Glutamatergic neuron (in vitro differentiated cells): ENCODE measurements around the gene MATN4. TPM values are rescaled to one million over a fixed set of nuclear protein-coding genes. Genes with fewer than 3 reads are reported as not detected.

Experiments
- DNase-seq: peaks from one replicate; pipeline ENCODE4 v3.0.0; 2022
- H3K27ac Mint-ChIP-seq: one replicate; pipeline ENCODE4 v1.8.0; 2020; ENCODE audit warnings: mild to moderate bottlenecking, mixed read lengths, inconsistent platforms; ENCODE audit not compliant: unreplicated experiment
- H3K27me3 Mint-ChIP-seq: one replicate; pipeline ENCODE4 v1.8.0; 2020; ENCODE audit warnings: mild to moderate bottlenecking, moderate library complexity, mixed read lengths, inconsistent platforms; ENCODE audit not compliant: unreplicated experiment
- H3K36me3 Mint-ChIP-seq: one replicate; pipeline ENCODE4 v1.8.0; 2020; ENCODE audit warnings: mild to moderate bottlenecking, mixed read lengths, inconsistent platforms; ENCODE audit not compliant: unreplicated experiment
- H3K4me1 Mint-ChIP-seq: one replicate; pipeline ENCODE4 v1.8.0; 2020; ENCODE audit warnings: mild to moderate bottlenecking, low read depth, mixed read lengths, inconsistent platforms; ENCODE audit not compliant: unreplicated experiment
- H3K4me3 Mint-ChIP-seq: one replicate; pipeline ENCODE4 v1.8.0; 2020; ENCODE audit warnings: mild to moderate bottlenecking, mixed read lengths, inconsistent platforms; ENCODE audit not compliant: unreplicated experiment
- H3K9me3 Mint-ChIP-seq: one replicate; pipeline ENCODE4 v1.8.0; 2020; ENCODE audit warnings: mild to moderate bottlenecking, moderate library complexity, mixed read lengths, inconsistent platforms; ENCODE audit not compliant: unreplicated experiment
- total RNA-seq: library from RNA; stranded (reverse); fragmentation: NEBNext Ultra II Directional; extraction: Animal tissue kit (Norgen Biotek cat#: 25700); gene quantifications from one replicate; pipeline ENCODE4 v1.2.1, GENCODE V29; 2021; ENCODE audit not compliant: unreplicated experiment
- TF ChIP-seq, protein P1 (sequence below): fragments of 200-600 bp; sonication (generic); IDR thresholded peaks from one replicate; pipeline ENCODE4 v1.5.0; 2021; ENCODE audit not compliant: partially characterized antibody, unreplicated experiment

MATN4 gene
- total RNA-seq, 1 donor from 2014 or later, result not detected

DNA sequence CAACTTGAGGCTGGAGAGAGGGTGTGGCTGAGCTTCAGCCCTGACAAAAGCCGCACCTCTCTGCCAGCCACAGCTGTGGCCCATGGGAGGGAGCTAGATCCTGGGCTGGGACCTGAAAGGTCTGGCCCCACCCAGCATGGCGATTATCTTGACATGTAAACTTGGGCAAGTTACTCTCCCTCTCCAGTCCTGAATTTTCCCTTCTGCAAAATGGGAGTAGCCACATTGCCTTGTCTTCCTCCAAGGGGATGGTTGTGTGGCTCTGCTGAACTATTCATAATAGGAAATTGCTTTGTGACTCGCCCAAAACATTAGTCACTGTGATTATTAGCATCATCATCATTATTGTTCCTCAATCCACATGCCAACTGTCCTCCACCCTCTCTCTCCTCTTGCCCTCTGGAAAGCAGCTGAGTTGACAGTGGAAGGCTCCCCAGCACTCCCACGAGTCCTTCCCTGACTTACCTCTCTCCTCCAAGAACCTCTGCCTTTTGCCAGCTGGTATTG is 24.5 kb downstream of the MATN4 start:
- Mint-ChIP-seq H3K4me3 (no peak overlapping the region), H3K27me3 (no peaks in the 10 kb centered on the region), H3K27ac (no peak overlapping the region), H3K9me3 (peaks cover 4% of the 10 kb centered on the region), H3K36me3 (no peaks in the 10 kb centered on the region), H3K4me1 (no peaks in the 10 kb centered on the region)
- TF ChIP-seq, protein P1, sequence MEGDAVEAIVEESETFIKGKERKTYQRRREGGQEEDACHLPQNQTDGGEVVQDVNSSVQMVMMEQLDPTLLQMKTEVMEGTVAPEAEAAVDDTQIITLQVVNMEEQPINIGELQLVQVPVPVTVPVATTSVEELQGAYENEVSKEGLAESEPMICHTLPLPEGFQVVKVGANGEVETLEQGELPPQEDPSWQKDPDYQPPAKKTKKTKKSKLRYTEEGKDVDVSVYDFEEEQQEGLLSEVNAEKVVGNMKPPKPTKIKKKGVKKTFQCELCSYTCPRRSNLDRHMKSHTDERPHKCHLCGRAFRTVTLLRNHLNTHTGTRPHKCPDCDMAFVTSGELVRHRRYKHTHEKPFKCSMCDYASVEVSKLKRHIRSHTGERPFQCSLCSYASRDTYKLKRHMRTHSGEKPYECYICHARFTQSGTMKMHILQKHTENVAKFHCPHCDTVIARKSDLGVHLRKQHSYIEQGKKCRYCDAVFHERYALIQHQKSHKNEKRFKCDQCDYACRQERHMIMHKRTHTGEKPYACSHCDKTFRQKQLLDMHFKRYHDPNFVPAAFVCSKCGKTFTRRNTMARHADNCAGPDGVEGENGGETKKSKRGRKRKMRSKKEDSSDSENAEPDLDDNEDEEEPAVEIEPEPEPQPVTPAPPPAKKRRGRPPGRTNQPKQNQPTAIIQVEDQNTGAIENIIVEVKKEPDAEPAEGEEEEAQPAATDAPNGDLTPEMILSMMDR, result no peak
- no peak for DNase-seq

DNA sequence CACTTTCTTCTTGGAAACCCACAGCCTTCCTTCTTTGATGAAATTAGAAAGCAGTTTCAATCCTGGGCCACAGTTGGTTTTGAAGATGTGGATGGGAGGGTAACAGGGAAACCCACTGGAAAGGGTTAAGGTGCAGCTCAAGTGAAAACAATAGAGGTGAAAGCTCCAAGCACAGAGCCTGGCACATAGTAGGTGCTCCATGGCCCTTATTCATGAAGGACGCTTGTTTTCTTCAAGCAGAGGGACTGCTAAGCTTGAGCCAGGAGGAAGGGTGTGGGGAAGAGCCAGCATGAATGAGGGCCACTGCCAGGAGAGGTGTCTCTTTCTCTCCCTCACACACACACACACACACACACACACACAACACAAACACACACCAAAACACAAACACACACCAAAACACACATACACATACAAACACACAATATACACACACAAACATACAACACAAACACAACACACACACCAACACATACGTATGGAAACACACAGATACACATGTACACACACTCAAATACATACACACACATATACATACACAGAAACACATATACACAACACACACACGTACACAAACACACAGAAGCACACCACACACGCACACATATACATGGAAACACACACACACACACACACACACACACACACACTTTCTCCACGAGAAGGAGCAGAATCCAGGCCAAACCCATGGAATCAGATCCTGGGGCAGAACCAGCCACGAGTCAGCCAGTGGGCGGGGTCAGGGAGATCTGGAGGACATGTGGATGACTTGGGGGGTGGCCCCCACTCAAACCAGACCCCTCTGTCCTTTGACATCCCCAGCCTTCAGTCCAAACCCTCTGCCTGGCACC is 25.2 kb downstream of the MATN4 start:
- Mint-ChIP-seq H3K4me3 (no peak overlapping the region), H3K9me3 (peaks cover 4% of the 10 kb centered on the region), H3K27ac (no peak overlapping the region), H3K27me3 (no peaks in the 10 kb centered on the region), H3K4me1 (no peaks in the 10 kb centered on the region), H3K36me3 (no peaks in the 10 kb centered on the region)
- no peak for DNase-seq
- TF ChIP-seq, protein P1, result no peak

DNA sequence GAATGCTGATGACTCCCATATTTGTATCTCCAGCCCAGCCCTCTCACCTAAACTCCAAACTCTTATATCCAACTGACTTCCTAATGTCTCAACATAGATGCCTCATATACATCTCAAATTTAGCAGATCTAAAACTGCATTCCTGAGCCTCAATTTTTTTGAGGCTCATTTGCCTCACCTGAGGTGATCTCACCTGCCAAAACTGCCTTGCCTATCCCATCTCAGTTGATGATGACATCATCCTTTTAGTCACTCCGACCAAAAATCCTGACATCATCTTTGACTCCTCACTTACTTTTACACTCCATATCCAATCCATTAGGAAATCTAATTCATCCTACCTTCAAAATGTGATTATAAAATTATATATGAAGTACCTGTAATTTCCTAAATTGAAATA is 28.1 kb downstream of the MATN4 start:
- peaks cover 2% of the 10 kb centered on the region for H3K9me3 Mint-ChIP-seq
- H3K36me3 Mint-ChIP-seq, result no peaks in the 10 kb centered on the region
- no peak overlapping the region for H3K27ac Mint-ChIP-seq
- TF ChIP-seq, protein P1, result no peak
- H3K4me1 Mint-ChIP-seq, result no peaks in the 10 kb centered on the region
- DNase-seq, result no peak
- no peaks in the 10 kb centered on the region for H3K27me3 Mint-ChIP-seq
- no peak overlapping the region for H3K4me3 Mint-ChIP-seq

DNA sequence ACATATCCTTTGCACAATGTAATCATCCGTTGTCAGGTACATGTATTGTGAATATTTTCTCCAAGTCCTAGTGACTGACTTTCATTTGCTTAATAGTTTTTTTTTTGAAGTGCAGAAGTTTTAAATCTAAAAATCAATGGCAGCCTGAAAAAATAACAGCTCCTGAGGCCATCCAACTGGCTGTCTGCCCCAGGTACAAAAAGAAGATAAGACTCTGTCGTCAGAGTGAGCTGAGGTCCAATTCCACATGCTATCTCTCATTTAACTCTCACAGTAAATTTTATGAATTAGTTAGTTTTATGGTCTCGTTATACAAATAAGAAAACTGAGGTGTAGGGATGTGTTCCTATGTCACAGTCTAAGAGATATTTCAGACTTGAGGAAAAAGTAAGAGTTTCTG is 32.8 kb downstream of the MATN4 start:
- DNase-seq, result no peak
- Mint-ChIP-seq H3K9me3 (no peaks in the 10 kb centered on the region), H3K27ac (no peak overlapping the region), H3K36me3 (peaks cover 6% of the 10 kb centered on the region), H3K4me3 (no peak overlapping the region), H3K27me3 (peaks cover 1% of the 10 kb centered on the region), H3K4me1 (peaks cover 3% of the 10 kb centered on the region)
- TF ChIP-seq, protein P1, result no peak

DNA sequence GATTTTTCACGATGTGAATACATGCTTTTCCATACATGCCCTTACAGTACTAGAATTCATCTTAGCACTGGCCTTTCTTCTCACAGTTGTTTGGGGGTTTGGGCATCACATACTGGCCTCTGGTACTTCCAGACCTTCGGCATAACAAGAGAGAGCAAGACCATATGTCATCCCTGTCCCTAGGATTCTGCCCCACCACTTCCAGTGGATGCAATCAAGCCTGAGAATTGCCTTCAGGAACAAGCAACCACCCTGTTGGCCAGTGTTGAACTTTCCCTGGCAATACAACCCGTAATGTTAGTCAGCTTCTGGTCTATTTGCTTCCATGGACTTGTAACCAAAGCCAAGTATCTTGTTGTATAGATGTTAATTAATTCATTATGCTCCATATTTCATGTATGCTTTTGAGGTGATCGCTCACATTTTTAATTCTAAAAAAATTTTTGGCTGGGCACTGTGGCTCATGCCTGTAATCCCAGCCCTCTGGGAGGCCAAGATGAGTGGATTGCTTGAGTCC is 38.3 kb downstream of the MATN4 start:
- H3K27ac Mint-ChIP-seq, result no peak overlapping the region
- no peak for DNase-seq
- peaks cover 3% of the 10 kb centered on the region for H3K4me1 Mint-ChIP-seq
- H3K27me3 Mint-ChIP-seq, result peaks cover 2% of the 10 kb centered on the region
- TF ChIP-seq, protein P1, result no peak
- no peak overlapping the region for H3K4me3 Mint-ChIP-seq
- no peaks in the 10 kb centered on the region for H3K9me3 Mint-ChIP-seq
- peaks cover 6% of the 10 kb centered on the region for H3K36me3 Mint-ChIP-seq
